ENCODE measurements around the gene PSAPL1. TPM values are rescaled to one million over a fixed set of nuclear protein-coding genes. Genes with fewer than 3 reads are reported as not detected.

The PSAPL1 gene
- polyA plus RNA-seq, 3 donors = not detected

GRCh38 chr4:7384929-7385890 is 49.5 kb downstream of the PSAPL1 start:
- DNase-seq (ENCODE audit: low read depth in 3 of 3, low spot score in 2 of 3) = no peak

- no peak for DNase-seq (ENCODE audit: low read depth in 3 of 3, low spot score in 2 of 3)
These were observed 50.5 kb downstream of the PSAPL1 start for GRCh38 chr4:7384003-7384928.

- DNase-seq (ENCODE audit: low read depth in 3 of 3, low spot score in 2 of 3) = no peak
These were observed 51.5 kb downstream of the PSAPL1 start for GRCh38 chr4:7383266-7383665.

GRCh38 chr4:7382634-7383014 is 52.1 kb downstream of the PSAPL1 start:
- DNase-seq (ENCODE audit: low read depth in 3 of 3, low spot score in 2 of 3) = no peak

- no peak for DNase-seq (ENCODE audit: low read depth in 3 of 3, low spot score in 2 of 3)
These were observed 52.7 kb downstream of the PSAPL1 start for GRCh38 chr4:7381890-7382633.

GRCh38 chr4:7381221-7381889 is 53.4 kb downstream of the PSAPL1 start:
- DNase-seq (ENCODE audit: low read depth in 3 of 3, low spot score in 2 of 3) = no peak

Other genes starting within 250 kb of the PSAPL1 start
- gene SORCS2, start 242.4 kb downstream of the PSAPL1 start, polyA plus RNA-seq (ENCODE audit: insufficient read length in 3 of 3) = 1 to 10 TPM; 6.6 to 7.9 (median 7.0) TPM